ENCODE results near the gene HOPX. TPM values are rescaled to one million over a fixed set of nuclear protein-coding genes. Genes with fewer than 3 reads are reported as not detected.
A peak's percentile ranks its signal among the peaks of the same experiment; 100 is the strongest.
"Not testable (repeated sequence)": the region's sequence is repeated elsewhere in the genome, so short reads cannot be mapped to it uniquely, and the experiment has no call there.

The HOPX gene
- total RNA-seq, result 100 to 1,000 TPM; 271 to 316 (median 289) TPM

GRCh38 chr4:56681158-56681852, at the start of gene HOPX:
Gene HOPX, minus strand, starts transcription at chr4:56681296. Its CDS starts 23,480 bp downstream, at chr4:56657816.
- no peaks in the 10 kb centered on the region for H3K36me3 ChIP-seq
- peak within 1 kb of the TSS in 2 of 3 donors; percentile 25 for H3K4me3 ChIP-seq (replicated peaks in 1 of 3)
- H3K4me1 ChIP-seq, result peaks cover 36 to 45% of the 10 kb centered on the region in 2 donors
- H3K27me3 ChIP-seq, result no peaks in the 10 kb centered on the region
- peak within 1 kb of the TSS; percentile 81 to 98 (median 84) for H3K27ac ChIP-seq
- intact Hi-C loops (cut with DNase I), result no loop called here
- H3K9me3 ChIP-seq, result no peaks in the 10 kb centered on the region
- DNase-seq, result peak; percentile 88 to 90
- no peak for TF ChIP-seq CTCF (IDR thresholded peaks at IDR 0.05)
- peak; percentile 97 for TF ChIP-seq POLR2A (IDR thresholded peaks at IDR 0.05)
- WGBS, 2 donors, result 19 to 23% methylated on average over 18 of the region's 18 CpGs

GRCh38 chr4:56730097-56730496, 49.0 kb upstream of the HOPX start:
- Histone ChIP-seq H3K36me3 (no peaks in the 10 kb centered on the region), H3K27ac (no peak overlapping the region), H3K4me3 (replicated peaks in 1 of 3) (no peak overlapping the region), H3K27me3 (no peaks in the 10 kb centered on the region), H3K9me3 (no peaks in the 10 kb centered on the region), H3K4me1 (peaks cover 7 to 27% of the 10 kb centered on the region in 2 donors)
- intact Hi-C loops (cut with DNase I), result no loop called here
- TF ChIP-seq POLR2A (IDR thresholded peaks at IDR 0.05), result no peak
- no peak for TF ChIP-seq CTCF (IDR thresholded peaks at IDR 0.05)
- WGBS, 2 donors, result 92 to 93% methylated on average over 5 of the region's 5 CpGs
- DNase-seq, result no peak

- Histone ChIP-seq H3K9me3 (no peaks in the 10 kb centered on the region), H3K27ac (peak overlapping the region in 2 of 3 donors; percentile 24 to 60), H3K4me3 (replicated peaks in 1 of 3) (no peak overlapping the region), H3K4me1 (peaks cover 7 to 27% of the 10 kb centered on the region in 2 donors), H3K36me3 (no peaks in the 10 kb centered on the region), H3K27me3 (no peaks in the 10 kb centered on the region)
- peak; percentile 91 to 95 for DNase-seq
- 23 to 39% methylated on average over 4 of the region's 4 CpGs for WGBS, 2 donors
- intact Hi-C loops (cut with DNase I), result no loop called here
- TF ChIP-seq CTCF (IDR thresholded peaks at IDR 0.05) (no peak), POLR2A (IDR thresholded peaks at IDR 0.05) (no peak)
These were observed 47.4 kb upstream of the HOPX start for GRCh38 chr4:56728512-56728911.

GRCh38 chr4:56727150-56727549, 46.1 kb upstream of the HOPX start:
- no peak for DNase-seq
- intact Hi-C loops (cut with DNase I), result no loop called here
- H3K36me3 ChIP-seq, result no peaks in the 10 kb centered on the region
- no peak overlapping the region for H3K27ac ChIP-seq
- H3K4me1 ChIP-seq, result peaks cover 7 to 25% of the 10 kb centered on the region in 2 donors
- 69 to 73% methylated on average over 4 of the region's 4 CpGs for WGBS, 2 donors
- no peaks in the 10 kb centered on the region for H3K27me3 ChIP-seq
- H3K9me3 ChIP-seq, result no peaks in the 10 kb centered on the region
- no peak for TF ChIP-seq POLR2A (IDR thresholded peaks at IDR 0.05)
- no peak for TF ChIP-seq CTCF (IDR thresholded peaks at IDR 0.05)
- no peak overlapping the region for H3K4me3 ChIP-seq (replicated peaks in 1 of 3)

- H3K4me3 ChIP-seq (replicated peaks in 1 of 3); H3K36me3 ChIP-seq; H3K27ac ChIP-seq; H3K9me3 ChIP-seq; intact Hi-C loops (cut with DNase I); H3K27me3 ChIP-seq; DNase-seq: not testable (repeated sequence)
- 96 to 97% methylated on average over 1 of the region's 1 CpG for WGBS, 2 donors
- peaks cover 7 to 19% of the 10 kb centered on the region in 2 donors for H3K4me1 ChIP-seq
These were observed 45.5 kb upstream of the HOPX start for GRCh38 chr4:56726593-56726992.
